Measurements from ENCODE around the gene STUM.

STUM gene

DNA sequence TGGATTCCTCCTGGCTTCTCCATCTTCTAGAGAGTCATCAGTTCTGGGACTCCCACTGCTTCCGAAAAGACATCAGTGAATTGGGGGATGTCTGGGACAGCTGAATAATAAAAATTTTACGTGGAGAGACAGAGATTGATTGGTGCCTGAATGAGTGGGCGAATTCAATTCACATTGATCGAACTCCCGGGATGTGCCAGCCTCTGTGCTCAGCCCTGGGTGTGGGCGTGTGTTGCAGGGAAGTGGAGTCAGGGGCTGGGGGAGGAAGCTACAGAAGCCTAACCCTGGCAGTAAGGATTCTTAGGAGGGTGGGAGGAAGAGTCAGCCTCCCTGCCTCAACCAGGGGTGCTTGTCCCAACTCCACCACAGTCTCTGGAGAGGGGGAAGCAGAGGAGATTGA lies 18.0 kb upstream of the STUM start:
- no peak overlapping the region for H3K27ac ChIP-seq (ENCODE audit: low read length)
- no peaks in the 10 kb centered on the region for H3K27me3 ChIP-seq (replicated peaks; ENCODE audit: insufficient read depth, low read length)
- H3K4me1 ChIP-seq (ENCODE audit: low read length): peaks cover 4% of the 10 kb centered on the region; the same call in 1 of the 2 replicates
- no peak overlapping the region for H3K9ac ChIP-seq (ENCODE audit: low read length)
- no peak overlapping the region for H2AFZ ChIP-seq (ENCODE audit: low read length)
- no peaks in the 10 kb centered on the region for H3F3A ChIP-seq (ENCODE audit: insufficient read depth, low read length)
- no peak overlapping the region for H3K4me2 ChIP-seq (ENCODE audit: low read depth, low read length)
- H3K36me3 ChIP-seq (replicated peaks; ENCODE audit: insufficient read depth, low read length): no peaks in the 10 kb centered on the region
- H4K20me1 ChIP-seq (ENCODE audit: insufficient read depth, low read length): no peaks in the 10 kb centered on the region
- TF ChIP-seq EZH2phosphoT487 (IDR thresholded peaks at IDR 0.05; ENCODE audit: low read length): no peak
- TF ChIP-seq CTCF (IDR thresholded peaks at IDR 0.05; ENCODE audit: low read length): no peak
- TF ChIP-seq EZH2 (optimal IDR thresholded peaks at IDR 0.05; ENCODE audit: low read depth, low read length): no peak
- H3K79me2 ChIP-seq (ENCODE audit: low read length): no peaks in the 10 kb centered on the region
- no peak for DNase-seq
- no peaks in the 10 kb centered on the region for H3K9me3 ChIP-seq (replicated peaks; ENCODE audit: insufficient read depth, low read length)
- H3K4me3 ChIP-seq (ENCODE audit: low read length): no peak overlapping the region
- H3K9me2 ChIP-seq (replicated peaks; ENCODE audit: insufficient read depth, low read length): no peaks in the 10 kb centered on the region

DNA sequence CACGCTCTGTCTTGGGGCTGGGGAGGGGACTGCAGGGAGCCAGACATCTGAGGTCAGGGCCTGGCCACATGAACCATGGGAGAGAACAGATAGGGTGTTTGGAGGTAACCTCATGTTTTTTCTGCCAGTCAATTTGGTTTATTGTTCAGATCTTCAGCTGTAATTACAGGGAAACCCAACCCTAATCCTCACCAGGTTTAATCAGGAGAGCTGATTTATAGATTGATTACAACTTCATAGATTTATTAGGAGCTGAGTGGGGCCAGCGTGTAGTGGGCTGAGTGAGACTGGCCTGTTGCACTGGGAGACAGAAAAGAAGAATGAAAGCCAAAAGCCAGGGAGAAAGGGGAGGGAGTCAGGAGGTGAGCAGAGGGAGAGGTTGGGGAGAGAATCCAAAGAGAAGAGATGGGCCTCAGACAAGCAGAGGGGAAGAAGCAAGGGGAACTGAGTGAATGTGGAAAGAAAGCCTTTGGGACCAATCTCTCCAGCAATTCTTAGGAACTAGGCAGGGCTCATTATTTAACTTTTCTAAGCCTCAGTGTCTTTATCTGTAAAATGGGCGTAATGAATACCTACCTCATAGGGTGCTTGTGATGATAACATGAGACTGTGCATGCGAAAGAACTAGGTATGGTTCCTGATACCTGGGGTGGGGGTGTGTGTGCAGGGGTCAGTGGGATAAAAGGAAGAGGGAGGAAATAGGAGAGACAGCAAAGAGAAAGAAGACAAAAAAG lies 17.0 kb upstream of the STUM start:
- H2AFZ ChIP-seq (ENCODE audit: low read length): no peak overlapping the region
- no peaks in the 10 kb centered on the region for H3K36me3 ChIP-seq (replicated peaks; ENCODE audit: insufficient read depth, low read length)
- no peaks in the 10 kb centered on the region for H3F3A ChIP-seq (ENCODE audit: insufficient read depth, low read length)
- H3K79me2 ChIP-seq (ENCODE audit: low read length): no peaks in the 10 kb centered on the region
- H3K9me3 ChIP-seq (replicated peaks; ENCODE audit: insufficient read depth, low read length): no peaks in the 10 kb centered on the region
- H3K4me2 ChIP-seq (ENCODE audit: low read depth, low read length): no peak overlapping the region
- H4K20me1 ChIP-seq (ENCODE audit: insufficient read depth, low read length): no peaks in the 10 kb centered on the region
- TF ChIP-seq EZH2 (optimal IDR thresholded peaks at IDR 0.05; ENCODE audit: low read depth, low read length) (no peak), EZH2phosphoT487 (IDR thresholded peaks at IDR 0.05; ENCODE audit: low read length) (no peak), CTCF (IDR thresholded peaks at IDR 0.05; ENCODE audit: low read length) (no peak)
- no peaks in the 10 kb centered on the region for H3K9me2 ChIP-seq (replicated peaks; ENCODE audit: insufficient read depth, low read length)
- no peak for DNase-seq
- H3K27ac ChIP-seq (ENCODE audit: low read length): no peak overlapping the region
- no peak overlapping the region for H3K4me3 ChIP-seq (ENCODE audit: low read length)
- no peaks in the 10 kb centered on the region for H3K27me3 ChIP-seq (replicated peaks; ENCODE audit: insufficient read depth, low read length)
- H3K9ac ChIP-seq (ENCODE audit: low read length): no peak overlapping the region
- H3K4me1 ChIP-seq (ENCODE audit: low read length): peaks cover 2% of the 10 kb centered on the region; the same call in 1 of the 2 replicates

DNA sequence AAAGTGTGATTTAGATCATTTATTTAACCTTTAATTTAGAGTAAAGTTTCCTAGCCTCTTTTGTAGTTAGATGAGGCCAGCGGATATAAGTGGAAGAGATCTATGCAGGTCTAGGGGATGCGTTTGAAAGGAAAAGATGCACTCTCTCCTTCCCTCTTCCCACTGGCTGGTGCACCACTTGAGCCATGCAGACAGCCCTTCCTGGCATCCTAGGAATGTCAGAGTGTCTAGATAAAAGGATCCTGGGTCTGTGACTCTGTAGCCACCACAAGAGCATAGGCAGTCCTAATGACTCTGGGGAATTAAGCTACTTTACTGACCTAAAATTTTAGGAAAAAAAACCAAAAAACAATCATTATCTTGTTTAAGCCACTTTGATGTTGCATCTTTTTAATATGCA lies 16.0 kb upstream of the STUM start:
- Histone ChIP-seq H3K9ac (ENCODE audit: low read length) (no peak overlapping the region), H3K4me3 (ENCODE audit: low read length) (no peak overlapping the region), H3K36me3 (replicated peaks; ENCODE audit: insufficient read depth, low read length) (no peaks in the 10 kb centered on the region)

More for the DNA sequence above, 16.0 kb upstream of the STUM start:
- no peaks in the 10 kb centered on the region for H3F3A ChIP-seq (ENCODE audit: insufficient read depth, low read length)
- H2AFZ ChIP-seq (ENCODE audit: low read length): no peak overlapping the region
- H3K27me3 ChIP-seq (replicated peaks; ENCODE audit: insufficient read depth, low read length): no peaks in the 10 kb centered on the region
- H3K9me3 ChIP-seq (replicated peaks; ENCODE audit: insufficient read depth, low read length): no peaks in the 10 kb centered on the region
- no peak overlapping the region for H3K27ac ChIP-seq (ENCODE audit: low read length)
- DNase-seq: no peak
- H3K4me2 ChIP-seq (ENCODE audit: low read depth, low read length): no peak overlapping the region
- TF ChIP-seq EZH2 (optimal IDR thresholded peaks at IDR 0.05; ENCODE audit: low read depth, low read length) (no peak), CTCF (IDR thresholded peaks at IDR 0.05; ENCODE audit: low read length) (no peak), EZH2phosphoT487 (IDR thresholded peaks at IDR 0.05; ENCODE audit: low read length) (no peak)
- H4K20me1 ChIP-seq (ENCODE audit: insufficient read depth, low read length): no peaks in the 10 kb centered on the region
- no peaks in the 10 kb centered on the region for H3K4me1 ChIP-seq (ENCODE audit: low read length)
- H3K9me2 ChIP-seq (replicated peaks; ENCODE audit: insufficient read depth, low read length): no peaks in the 10 kb centered on the region
- H3K79me2 ChIP-seq (ENCODE audit: low read length): no peaks in the 10 kb centered on the region
